ENCODE measurements around the gene TAF11L14. TPM values are rescaled to one million over a fixed set of nuclear protein-coding genes. Genes with fewer than 3 reads are reported as not detected.

TAF11L14 gene
- total RNA-seq, 1 experiment from 2014 or later: not detected

DNA sequence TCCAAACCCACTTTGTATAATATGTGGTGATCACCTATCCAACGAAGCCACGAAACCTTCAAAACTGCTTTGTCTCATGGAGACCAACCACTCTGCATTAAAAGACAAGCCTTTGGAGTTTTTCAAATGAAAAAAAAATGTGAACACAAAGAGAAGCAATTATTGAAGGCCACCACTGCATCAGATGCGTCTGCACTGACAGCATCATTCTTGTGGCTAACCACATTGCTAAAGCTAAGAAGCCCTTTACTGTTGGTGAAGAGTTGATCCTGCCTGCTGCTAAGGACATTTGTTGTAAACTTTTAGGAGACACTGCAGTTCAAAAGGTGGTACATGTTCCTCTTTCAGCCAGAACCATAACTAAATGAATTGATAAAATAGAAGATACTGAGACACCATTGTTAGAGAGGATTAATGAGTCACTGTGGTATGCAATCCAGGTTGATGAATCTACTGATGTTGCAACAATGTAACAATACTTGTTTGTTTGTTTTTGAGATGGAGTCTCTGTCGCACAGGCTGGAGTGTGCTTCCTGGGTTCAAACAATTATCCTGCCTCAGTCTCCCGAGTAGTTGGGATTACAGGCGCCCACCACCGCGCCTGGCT is 45.4 kb downstream of the TAF11L14 start:
- peaks cover 16% of the 10 kb centered on the region; the same call in 1 of the 2 replicates for H3K27me3 ChIP-seq (ENCODE audit: insufficient read depth, low read depth)
- H3K27ac ChIP-seq: no peak overlapping the region
- H4K20me1 ChIP-seq (ENCODE audit: insufficient read depth): no peaks in the 10 kb centered on the region
- H3K4me3 ChIP-seq: no peak overlapping the region
- no peak for DNase-seq
- no peak for TF ChIP-seq EZH2 (IDR thresholded peaks at IDR 0.05; ENCODE audit: low read depth)
- intact Hi-C loops (cut with micrococcal nuclease; ENCODE audit: unreplicated experiment): no loop called here
- H2AFZ ChIP-seq: no peak overlapping the region
- H3K9me3 ChIP-seq (ENCODE audit: insufficient read depth, low read depth): 0 out of 2 replicates have a peak, but pooled peaks cover 5% of the 10 kb centered on the region
- CTCF ChIA-PET: no interaction called here
- H3K36me3 ChIP-seq (ENCODE audit: low read depth): no peaks in the 10 kb centered on the region
- POLR2A ChIA-PET (ENCODE audit: unreplicated experiment): no interaction called here
- H3K4me1 ChIP-seq (replicated peaks; ENCODE audit: insufficient read depth): peaks cover 7% of the 10 kb centered on the region; the same call in 1 of the 2 replicates
- BruUV-seq (replicated peaks): no TSS peak
- H3F3A ChIP-seq (ENCODE audit: insufficient read depth, low read depth): no peaks in the 10 kb centered on the region
- H3K79me2 ChIP-seq (ENCODE audit: low read depth): no peaks in the 10 kb centered on the region
- no peaks in the 10 kb centered on the region for H3K9me2 ChIP-seq (ENCODE audit: insufficient read depth)
- no peak overlapping the region for H3K4me2 ChIP-seq

DNA sequence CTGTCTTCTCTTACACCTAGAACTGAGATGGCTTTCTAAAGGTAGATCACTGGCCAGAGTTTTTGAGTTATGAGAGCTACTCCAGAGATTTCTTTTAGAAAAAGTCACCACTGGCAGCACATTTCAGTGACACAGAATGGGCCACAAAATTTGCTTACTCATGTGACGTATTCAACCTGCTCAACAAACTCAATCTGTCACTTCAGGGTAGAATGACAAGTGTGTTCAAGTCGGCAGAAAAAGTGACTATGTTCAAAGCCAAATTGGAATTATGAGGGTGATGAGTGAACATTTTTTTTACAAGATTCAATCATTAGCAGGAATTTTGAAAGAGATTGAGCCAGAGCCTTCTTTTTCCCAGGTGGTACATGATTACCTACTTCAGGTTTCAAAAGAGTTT is 46.5 kb downstream of the TAF11L14 start:
- intact Hi-C loops (cut with micrococcal nuclease; ENCODE audit: unreplicated experiment): no loop called here
- Histone ChIP-seq H3K36me3 (ENCODE audit: low read depth) (no peaks in the 10 kb centered on the region), H3K4me1 (replicated peaks; ENCODE audit: insufficient read depth) (peaks cover 7% of the 10 kb centered on the region; the same call in 1 of the 2 replicates), H3K9me3 (ENCODE audit: insufficient read depth, low read depth) (0 out of 2 replicates have a peak, but pooled peaks cover 5% of the 10 kb centered on the region), H3K9me2 (ENCODE audit: insufficient read depth) (no peaks in the 10 kb centered on the region), H3K27ac (no peak overlapping the region), H3K4me2 (no peak overlapping the region), H2AFZ (no peak overlapping the region), H3F3A (ENCODE audit: insufficient read depth, low read depth) (no peaks in the 10 kb centered on the region), H3K27me3 (ENCODE audit: insufficient read depth, low read depth) (peaks cover 16% of the 10 kb centered on the region; the same call in 1 of the 2 replicates), H3K79me2 (ENCODE audit: low read depth) (no peaks in the 10 kb centered on the region), H4K20me1 (ENCODE audit: insufficient read depth) (no peaks in the 10 kb centered on the region), H3K4me3 (no peak overlapping the region)
- ChIA-PET POLR2A (ENCODE audit: unreplicated experiment) (no interaction called here), CTCF (no interaction called here)
- BruUV-seq (replicated peaks): no TSS peak
- TF ChIP-seq, protein P1, sequence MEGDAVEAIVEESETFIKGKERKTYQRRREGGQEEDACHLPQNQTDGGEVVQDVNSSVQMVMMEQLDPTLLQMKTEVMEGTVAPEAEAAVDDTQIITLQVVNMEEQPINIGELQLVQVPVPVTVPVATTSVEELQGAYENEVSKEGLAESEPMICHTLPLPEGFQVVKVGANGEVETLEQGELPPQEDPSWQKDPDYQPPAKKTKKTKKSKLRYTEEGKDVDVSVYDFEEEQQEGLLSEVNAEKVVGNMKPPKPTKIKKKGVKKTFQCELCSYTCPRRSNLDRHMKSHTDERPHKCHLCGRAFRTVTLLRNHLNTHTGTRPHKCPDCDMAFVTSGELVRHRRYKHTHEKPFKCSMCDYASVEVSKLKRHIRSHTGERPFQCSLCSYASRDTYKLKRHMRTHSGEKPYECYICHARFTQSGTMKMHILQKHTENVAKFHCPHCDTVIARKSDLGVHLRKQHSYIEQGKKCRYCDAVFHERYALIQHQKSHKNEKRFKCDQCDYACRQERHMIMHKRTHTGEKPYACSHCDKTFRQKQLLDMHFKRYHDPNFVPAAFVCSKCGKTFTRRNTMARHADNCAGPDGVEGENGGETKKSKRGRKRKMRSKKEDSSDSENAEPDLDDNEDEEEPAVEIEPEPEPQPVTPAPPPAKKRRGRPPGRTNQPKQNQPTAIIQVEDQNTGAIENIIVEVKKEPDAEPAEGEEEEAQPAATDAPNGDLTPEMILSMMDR (conservative IDR thresholded peaks at IDR 0.05): no peak
- TF ChIP-seq EZH2 (IDR thresholded peaks at IDR 0.05; ENCODE audit: low read depth): no peak
- no peak for DNase-seq

Other genes with a start within 250 kb of the TAF11L14 start
- not detected in 2 replicates for gene TAF11L2, start 136.2 kb upstream of the TAF11L14 start, total RNA-seq (2021)
- gene TAF11L3, start 116.1 kb upstream of the TAF11L14 start, total RNA-seq (2021): not detected in 2 replicates
- gene TAF11L4, start 112.7 kb upstream of the TAF11L14 start, total RNA-seq (2021): not detected in 2 replicates
- gene TAF11L5, start 109.2 kb upstream of the TAF11L14 start, total RNA-seq (2021): not detected in 2 replicates
- not detected in 2 replicates for gene TAF11L6, start 105.8 kb upstream of the TAF11L14 start, total RNA-seq (2021)
- gene TAF11L7, start 48.7 kb upstream of the TAF11L14 start, total RNA-seq (2021): not detected in 2 replicates
- not detected in 2 replicates for gene TAF11L8, start 43.5 kb upstream of the TAF11L14 start, total RNA-seq (2021)
- gene TAF11L9, start 40.1 kb upstream of the TAF11L14 start, total RNA-seq (2021): not detected in 2 replicates
- gene TAF11L10, start 36.6 kb upstream of the TAF11L14 start, total RNA-seq (2021): not detected in 2 replicates
- gene TAF11L11, start 30.3 kb upstream of the TAF11L14 start, total RNA-seq (2021): not detected in 2 replicates
- not detected in 2 replicates for gene TAF11L12, start 24.1 kb upstream of the TAF11L14 start, total RNA-seq (2021)
- gene TAF11L13, start 2.4 kb upstream of the TAF11L14 start, total RNA-seq (2021): not detected in 2 replicates